Dermis microvascular lymphatic vessel endothelial cell (primary cell): ENCODE results near the gene DPH3. TPM values are rescaled to one million over a fixed set of nuclear protein-coding genes. Genes with fewer than 3 reads are reported as not detected.

ENCODE experiments used
- DNase-seq, 2 donors: peaks; one replicate each; pipeline versions ENCODE4 v3.0.0 to v3.0.0-alpha.2; 2010; ENCODE audit warnings: low read depth in 2 of 2
- total RNA-seq: library from RNA; depleted of rRNA; stranded (reverse); fragments of >200 nt; gene quantifications from 2 replicates; pipeline ENCODE4 v1.2.1, GENCODE V29; 2014

Gene DPH3
- total RNA-seq, 1 donor from 2014 or later, result 16.4 TPM

- no peak for DNase-seq
These were observed 26.1 kb upstream of the DPH3 start for GRCh38 chr3:16290827-16291196.

- DNase-seq, result peak; percentile 38 to 67
These were observed 25.5 kb upstream of the DPH3 start for GRCh38 chr3:16290007-16290826.

GRCh38 chr3:16289144-16289889, 24.6 kb upstream of the DPH3 start:
- no peak for DNase-seq

- DNase-seq, result no peak
These were observed 23.9 kb upstream of the DPH3 start for GRCh38 chr3:16288664-16289063.

GRCh38 chr3:16286751-16287543, 22.2 kb upstream of the DPH3 start:
- DNase-seq, result no peak

- no peak for DNase-seq
These were observed 21.4 kb upstream of the DPH3 start for GRCh38 chr3:16286161-16286560.

GRCh38 chr3:16284633-16285032, 19.9 kb upstream of the DPH3 start:
- no peak for DNase-seq

- peak; percentile 87 to 90 for DNase-seq
These were observed 15.9 kb upstream of the DPH3 start for GRCh38 chr3:16280671-16281070.

GRCh38 chr3:16279010-16279801, 14.5 kb upstream of the DPH3 start:
- no peak for DNase-seq

- peak in 1 of 2 donors; percentile 61 for DNase-seq
These were observed 12.7 kb upstream of the DPH3 start for GRCh38 chr3:16277471-16277870.

GRCh38 chr3:16273867-16274266, 9.1 kb upstream of the DPH3 start:
- no peak for DNase-seq

GRCh38 chr3:16272588-16272987, 7.8 kb upstream of the DPH3 start:
- no peak for DNase-seq

- DNase-seq, result no peak
These were observed 6.1 kb upstream of the DPH3 start for GRCh38 chr3:16270855-16271254.

GRCh38 chr3:16266714-16267113, 2.0 kb upstream of the DPH3 start:
- no peak for DNase-seq

- no peak for DNase-seq
These were observed 678 bp upstream of the DPH3 start for GRCh38 chr3:16265455-16265786.

- no peak for DNase-seq
These were observed 502 bp downstream of the DPH3 start for GRCh38 chr3:16264174-16264707.

GRCh38 chr3:16262174-16262573, 2.6 kb downstream of the DPH3 start:
- no peak for DNase-seq

GRCh38 chr3:16260046-16260445, 4.7 kb downstream of the DPH3 start:
- no peak for DNase-seq

GRCh38 chr3:16258866-16259265, 5.9 kb downstream of the DPH3 start:
- no peak for DNase-seq

- DNase-seq, result no peak
These were observed 6.6 kb downstream of the DPH3 start for GRCh38 chr3:16258177-16258576.

- DNase-seq, result no peak
These were observed 7.4 kb downstream of the DPH3 start for GRCh38 chr3:16257309-16257708.
